ENCODE results near the gene ABCA13. TPM values are rescaled to one million over a fixed set of nuclear protein-coding genes. Genes with fewer than 3 reads are reported as not detected.
"Not testable (repeated sequence)": the region's sequence is repeated elsewhere in the genome, so short reads cannot be mapped to it uniquely, and the experiment has no call there.

The ABCA13 gene
- polyA plus RNA-seq, 1 of the 3 experiments (the other 2 are of a cell fraction) = not detected

- 0% methylated on average over 1 of the region's 1 CpG for WGBS (ENCODE audit: low lambda C conversion rate)
- Histone ChIP-seq H3K9me3 (no peaks in the 10 kb centered on the region), H3K4me2 (no peak overlapping the region), H3K36me3 (replicated peaks in 1 of 2; ENCODE audit: control insufficient read depth in 1 of 2, insufficient read depth in 2 of 2, low read length in 1 of 2) (no peaks in the 10 kb centered on the region), H3K4me3 (ENCODE audit: low read depth in 2 of 2, low read length in 1 of 2) (no peak overlapping the region), H3K9ac (no peak overlapping the region), H2AFZ (ENCODE audit: low read depth) (no peak overlapping the region), H3K27me3 (ENCODE audit: insufficient read depth) (peaks cover 20% of the 10 kb centered on the region; the same call in 1 of the 2 replicates), H3K79me2 (ENCODE audit: insufficient read depth) (no peaks in the 10 kb centered on the region), H4K20me1 (ENCODE audit: insufficient read depth) (no peaks in the 10 kb centered on the region), H3K9me2 (no peaks in the 10 kb centered on the region), H3K4me1 (ENCODE audit: control insufficient read depth in 1 of 2, insufficient read depth in 2 of 2, low read depth in 1 of 2, low read length in 1 of 2) (no peaks in the 10 kb centered on the region), H3F3A (replicated peaks; ENCODE audit: insufficient read depth) (no peaks in the 10 kb centered on the region), H3K27ac (ENCODE audit: low read depth in 2 of 2, low read length in 1 of 2) (no peak overlapping the region)
- TF ChIP-seq RCOR1 (IDR thresholded peaks at IDR 0.05; ENCODE audit: low read length) = no peak
- ChIA-PET CTCF (no interaction called here), POLR2A (no interaction called here)
- DNase-seq = no peak
Observed at GRCh38 chr7:48193421-48193820, 22.2 kb downstream of the ABCA13 start.

- H3K27ac ChIP-seq (ENCODE audit: low read depth in 2 of 2, low read length in 1 of 2); DNase-seq; H3K9me2 ChIP-seq; H4K20me1 ChIP-seq (ENCODE audit: insufficient read depth); POLR2A ChIA-PET; H3K9ac ChIP-seq; H3K79me2 ChIP-seq (ENCODE audit: insufficient read depth); H3K36me3 ChIP-seq (replicated peaks in 1 of 2; ENCODE audit: control insufficient read depth in 1 of 2, insufficient read depth in 2 of 2, low read length in 1 of 2); H3F3A ChIP-seq (replicated peaks; ENCODE audit: insufficient read depth); H3K4me1 ChIP-seq (ENCODE audit: control insufficient read depth in 1 of 2, insufficient read depth in 2 of 2, low read depth in 1 of 2, low read length in 1 of 2); H3K9me3 ChIP-seq: not testable (repeated sequence)
- CTCF ChIA-PET = interaction anchor here (0.6 kb wide), 1 partner anchor 15 kb away, joined by 3 read pairs; no protein-coding TSS in a partner anchor
- Histone ChIP-seq H3K4me3 (ENCODE audit: low read depth in 2 of 2, low read length in 1 of 2) (peak overlapping the region in 1 of 2 experiments; percentile 44; a peak in 1 of 4 replicates), H2AFZ (ENCODE audit: low read depth) (peak overlapping the region; percentile 57; the same call in 1 of the 2 replicates), H3K4me2 (peak overlapping the region; percentile 36), H3K27me3 (ENCODE audit: insufficient read depth) (peaks cover 73% of the 10 kb centered on the region)
- WGBS (ENCODE audit: low lambda C conversion rate) = 13% methylated on average over 19 of the region's 19 CpGs
Observed at GRCh38 chr7:48200946-48201589, 29.8 kb downstream of the ABCA13 start.

GRCh38 chr7:48202916-48203315, 31.7 kb downstream of the ABCA13 start:
- H3K4me1 ChIP-seq (ENCODE audit: control insufficient read depth in 1 of 2, insufficient read depth in 2 of 2, low read depth in 1 of 2, low read length in 1 of 2); H3F3A ChIP-seq (replicated peaks; ENCODE audit: insufficient read depth); H3K4me2 ChIP-seq; DNase-seq; H3K9me2 ChIP-seq; H3K9ac ChIP-seq; CTCF ChIA-PET; H4K20me1 ChIP-seq (ENCODE audit: insufficient read depth); H3K36me3 ChIP-seq (replicated peaks in 1 of 2; ENCODE audit: control insufficient read depth in 1 of 2, insufficient read depth in 2 of 2, low read length in 1 of 2); H3K9me3 ChIP-seq; H3K4me3 ChIP-seq (ENCODE audit: low read depth in 2 of 2, low read length in 1 of 2); H2AFZ ChIP-seq (ENCODE audit: low read depth); H3K79me2 ChIP-seq (ENCODE audit: insufficient read depth); H3K27ac ChIP-seq (ENCODE audit: low read depth in 2 of 2, low read length in 1 of 2); POLR2A ChIA-PET: not testable (repeated sequence)
- 25% methylated on average over 11 of the region's 41 CpGs for WGBS (ENCODE audit: low lambda C conversion rate)
- H3K27me3 ChIP-seq (ENCODE audit: insufficient read depth) = peaks cover 58% of the 10 kb centered on the region

GRCh38 chr7:48207155-48207675, 36.0 kb downstream of the ABCA13 start:
- H2AFZ ChIP-seq (ENCODE audit: low read depth) = no peak overlapping the region
- ChIA-PET POLR2A (no interaction called here), CTCF (no interaction called here)
- no peak overlapping the region for H3K4me3 ChIP-seq (ENCODE audit: low read depth in 2 of 2, low read length in 1 of 2)
- no peaks in the 10 kb centered on the region for H4K20me1 ChIP-seq (ENCODE audit: insufficient read depth)
- H3K4me2 ChIP-seq = no peak overlapping the region
- H3F3A ChIP-seq (replicated peaks; ENCODE audit: insufficient read depth) = no peaks in the 10 kb centered on the region
- TF ChIP-seq TAF1 (IDR thresholded peaks at IDR 0.05; ENCODE audit: borderline replicate concordance, low read depth, low read length) = no peak
- no peak for TF ChIP-seq EZH2phosphoT487 (IDR thresholded peaks at IDR 0.05; ENCODE audit: borderline replicate concordance, low read depth)
- TF ChIP-seq GABPA (IDR thresholded peaks at IDR 0.05; ENCODE audit: low read depth) = no peak
- TF ChIP-seq REST (IDR thresholded peaks at IDR 0.05; ENCODE audit: low read depth, low read length) = no peak
- no peak for TF ChIP-seq TEAD4 (IDR thresholded peaks at IDR 0.05; ENCODE audit: borderline replicate concordance, insufficient read depth)
- H3K9ac ChIP-seq = no peak overlapping the region
- H3K36me3 ChIP-seq (replicated peaks in 1 of 2; ENCODE audit: control insufficient read depth in 1 of 2, insufficient read depth in 2 of 2, low read length in 1 of 2) = no peaks in the 10 kb centered on the region
- H3K9me3 ChIP-seq = no peaks in the 10 kb centered on the region
- 4% methylated on average over 1 of the region's 1 CpG for WGBS (ENCODE audit: low lambda C conversion rate)
- peaks cover 24% of the 10 kb centered on the region for H3K27me3 ChIP-seq (ENCODE audit: insufficient read depth)
- H3K27ac ChIP-seq (ENCODE audit: low read depth in 2 of 2, low read length in 1 of 2) = no peak overlapping the region
- no peak for DNase-seq
- no peaks in the 10 kb centered on the region for H3K4me1 ChIP-seq (ENCODE audit: control insufficient read depth in 1 of 2, insufficient read depth in 2 of 2, low read depth in 1 of 2, low read length in 1 of 2)
- H3K79me2 ChIP-seq (ENCODE audit: insufficient read depth) = no peaks in the 10 kb centered on the region
- H3K9me2 ChIP-seq = no peaks in the 10 kb centered on the region
